PFSK-1 (cell line): Measurements from ENCODE around the gene HMGCLL1.

Source experiments
- FOXP2 ChIP-seq: optimal IDR thresholded peaks from 2 replicates; pipeline ENCODE3; 2011; ENCODE audit warnings: borderline replicate concordance, control low read depth, inconsistent platforms; ENCODE audit not compliant: insufficient read depth; ENCODE audit errors: extremely low read length, extremely low read depth
- SIN3A ChIP-seq: IDR thresholded peaks from 2 replicates; pipeline ENCODE4 v1.6.1; 2012; ENCODE audit warnings: mild to moderate bottlenecking, low read length, moderate library complexity, borderline replicate concordance; ENCODE audit not compliant: insufficient read depth
- TAF1 ChIP-seq: IDR thresholded peaks from 2 replicates; pipeline ENCODE4 v1.6.1; 2012; ENCODE audit warnings: low read length, control low read depth, borderline replicate concordance; ENCODE audit not compliant: insufficient read depth
- TF ChIP-seq, protein P1 (sequence below), 2 experiments: IDR thresholded peaks; 2 replicates each; pipeline versions ENCODE4 v1.6.1 to v1.8.0; 2011 to 2012; ENCODE audit warnings: low read depth in 2 of 2, low read length in 2 of 2, control low read depth in 1 of 2, inconsistent platforms in 1 of 2, mild to moderate bottlenecking in 1 of 2, moderate library complexity in 1 of 2; ENCODE audit not compliant: insufficient read depth in 1 of 2

- TF ChIP-seq SIN3A (no peak), FOXP2 (no peak), TAF1 (no peak)
- TF ChIP-seq, protein P1, sequence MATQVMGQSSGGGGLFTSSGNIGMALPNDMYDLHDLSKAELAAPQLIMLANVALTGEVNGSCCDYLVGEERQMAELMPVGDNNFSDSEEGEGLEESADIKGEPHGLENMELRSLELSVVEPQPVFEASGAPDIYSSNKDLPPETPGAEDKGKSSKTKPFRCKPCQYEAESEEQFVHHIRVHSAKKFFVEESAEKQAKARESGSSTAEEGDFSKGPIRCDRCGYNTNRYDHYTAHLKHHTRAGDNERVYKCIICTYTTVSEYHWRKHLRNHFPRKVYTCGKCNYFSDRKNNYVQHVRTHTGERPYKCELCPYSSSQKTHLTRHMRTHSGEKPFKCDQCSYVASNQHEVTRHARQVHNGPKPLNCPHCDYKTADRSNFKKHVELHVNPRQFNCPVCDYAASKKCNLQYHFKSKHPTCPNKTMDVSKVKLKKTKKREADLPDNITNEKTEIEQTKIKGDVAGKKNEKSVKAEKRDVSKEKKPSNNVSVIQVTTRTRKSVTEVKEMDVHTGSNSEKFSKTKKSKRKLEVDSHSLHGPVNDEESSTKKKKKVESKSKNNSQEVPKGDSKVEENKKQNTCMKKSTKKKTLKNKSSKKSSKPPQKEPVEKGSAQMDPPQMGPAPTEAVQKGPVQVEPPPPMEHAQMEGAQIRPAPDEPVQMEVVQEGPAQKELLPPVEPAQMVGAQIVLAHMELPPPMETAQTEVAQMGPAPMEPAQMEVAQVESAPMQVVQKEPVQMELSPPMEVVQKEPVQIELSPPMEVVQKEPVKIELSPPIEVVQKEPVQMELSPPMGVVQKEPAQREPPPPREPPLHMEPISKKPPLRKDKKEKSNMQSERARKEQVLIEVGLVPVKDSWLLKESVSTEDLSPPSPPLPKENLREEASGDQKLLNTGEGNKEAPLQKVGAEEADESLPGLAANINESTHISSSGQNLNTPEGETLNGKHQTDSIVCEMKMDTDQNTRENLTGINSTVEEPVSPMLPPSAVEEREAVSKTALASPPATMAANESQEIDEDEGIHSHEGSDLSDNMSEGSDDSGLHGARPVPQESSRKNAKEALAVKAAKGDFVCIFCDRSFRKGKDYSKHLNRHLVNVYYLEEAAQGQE (IDR thresholded peaks at IDR 0.05; ENCODE audit: insufficient read depth in 1 of 2, low read depth in 2 of 2, low read length in 2 of 2) = no peak
Measured at GRCh38 chr6:55437141-55437540, 141.9 kb downstream of the HMGCLL1 start.
